GM11168 (cell line): ENCODE results near the gene ZDHHC4.
"Not testable (repeated sequence)": the region's sequence is repeated elsewhere in the genome, so short reads cannot be mapped to it uniquely, and the experiment has no call there.

Experiments
- in situ Hi-C: fragments of 300-500 bp; cut with MboI; formaldehyde crosslinking; loops from one replicate; pipeline ENCODE4 v1.12.0; 2022; ENCODE audit warnings: low sequenced_read_pairs; ENCODE audit not compliant: unreplicated experiment

ZDHHC4 gene

DNA sequence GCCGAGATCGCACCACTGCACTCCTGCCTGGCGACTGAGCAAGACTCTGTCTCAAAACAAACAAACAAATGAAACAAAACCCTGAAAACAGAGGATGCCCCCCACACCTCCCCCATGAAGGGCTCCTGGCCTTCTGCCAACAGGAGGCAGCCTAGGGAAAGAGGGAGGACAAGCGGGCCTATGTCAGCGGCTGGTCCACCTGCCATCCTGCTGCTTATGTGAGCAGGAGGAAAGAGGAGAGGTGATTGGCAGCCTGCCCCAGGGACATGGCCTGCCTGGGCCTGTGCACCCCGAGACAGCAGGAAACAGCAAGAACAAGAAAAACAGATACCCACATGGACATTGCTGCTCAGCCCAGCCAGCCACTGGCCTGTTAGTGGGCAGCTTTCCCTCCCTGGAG is 50.8 kb downstream of the ZDHHC4 start:
- in situ Hi-C loops = no loop called here

- in situ Hi-C loops = no loop called here
Observed at GRCh38 chr7:6630007-6630849, 53.0 kb downstream of the ZDHHC4 start.

DNA sequence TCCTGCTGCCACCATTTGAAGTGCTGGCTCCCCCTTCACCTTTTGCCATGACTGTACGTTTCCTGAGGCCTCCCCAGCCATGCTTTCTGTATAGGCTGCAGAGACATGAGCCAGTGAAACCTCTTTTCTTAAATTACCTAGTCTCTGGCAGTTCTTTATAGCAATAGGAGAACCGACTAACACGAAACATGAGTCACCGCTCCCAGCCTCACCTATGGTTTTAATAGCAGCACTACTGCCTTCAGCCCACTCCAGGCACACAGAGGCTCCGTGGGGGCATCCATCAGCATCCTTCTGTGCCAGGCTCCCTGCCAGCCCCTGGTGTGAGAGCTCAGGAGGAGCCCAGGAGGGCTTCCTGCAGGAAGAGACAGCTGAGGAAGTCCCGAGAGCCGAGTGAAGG is 54.4 kb downstream of the ZDHHC4 start:
- in situ Hi-C loops = no loop called here

- in situ Hi-C loops = no loop called here
Observed at GRCh38 chr7:6634021-6634420, 56.8 kb downstream of the ZDHHC4 start.

GRCh38 chr7:6634971-6635370 is 57.7 kb downstream of the ZDHHC4 start:
- in situ Hi-C loops = not testable (repeated sequence)

GRCh38 chr7:6636741-6637543 is 59.7 kb downstream of the ZDHHC4 start, which contains the start of gene ZNF316:
Gene ZNF316, plus strand, starts transcription at chr7:6637318. Its CDS starts 5,092 bp downstream, at chr7:6642410.
- in situ Hi-C loops = no loop called here

- in situ Hi-C loops = no loop called here
Observed at GRCh38 chr7:6637544-6638229, 60.4 kb downstream of the ZDHHC4 start.
